NCI-H345 treated with DMSO at 0.1 percent for 48 hours (cell line): Measurements from ENCODE around the gene GDAP2.

Experiments used
- DNase-seq: peaks from one replicate; lab custom pipeline; 2025; ENCODE audit not compliant: unreplicated experiment; lab: John Stamatoyannopoulos, UW

Gene GDAP2

DNA sequence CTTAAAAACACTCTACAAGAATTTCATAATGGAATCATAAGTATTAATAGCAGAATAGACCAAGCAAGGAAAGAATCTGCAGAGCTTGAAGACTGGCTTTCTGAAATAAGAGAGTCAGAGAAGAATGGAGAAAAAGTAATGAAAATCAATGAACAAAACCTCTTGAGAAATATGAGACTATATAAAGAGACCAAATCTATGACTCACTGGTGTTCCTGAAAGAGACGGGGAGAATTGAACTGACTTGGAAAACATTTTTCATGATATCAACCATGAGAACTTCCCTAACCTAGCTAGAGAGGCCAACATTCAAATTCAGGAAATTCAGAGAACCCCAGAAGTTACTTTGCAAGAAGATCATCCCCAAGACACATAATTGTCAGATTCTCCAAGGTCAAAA lies 85.6 kb downstream of the GDAP2 start:
- no peak for DNase-seq

DNA sequence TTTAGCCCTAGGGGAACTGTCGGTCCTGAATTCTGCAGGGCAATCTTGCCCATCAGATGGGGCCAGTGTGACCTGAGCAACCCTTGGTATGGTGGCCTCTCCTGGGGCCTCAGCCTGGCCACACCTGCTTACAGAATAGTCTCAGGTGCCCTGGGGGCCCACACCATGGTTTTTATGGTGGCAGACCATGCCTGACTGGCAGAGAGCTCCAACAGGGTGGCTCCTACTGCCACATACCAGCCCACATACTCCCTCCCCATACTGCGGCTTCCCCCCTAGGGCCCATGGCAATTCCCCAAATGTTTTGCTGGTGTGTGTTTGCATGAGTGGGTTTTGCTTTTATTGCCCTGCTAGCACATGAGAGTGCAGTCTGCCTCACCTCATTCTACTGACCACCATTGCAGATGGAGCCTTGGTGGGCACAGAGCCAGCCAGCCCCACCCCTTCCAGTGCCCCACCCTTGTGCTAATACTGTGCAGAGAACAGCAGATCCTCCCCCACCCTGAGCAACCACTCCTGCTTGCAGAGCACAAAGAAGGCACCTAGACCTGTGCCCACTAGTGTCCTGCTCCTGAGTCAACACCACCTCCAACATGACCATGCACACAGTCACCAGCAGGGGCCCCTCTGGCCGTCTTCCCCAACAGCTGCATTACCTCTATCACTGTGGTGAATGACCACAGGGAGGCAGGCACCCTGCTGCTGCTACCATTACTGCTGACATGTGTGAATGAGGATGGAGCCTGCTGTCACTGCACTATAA lies 86.8 kb downstream of the GDAP2 start:
- no peak for DNase-seq

DNA sequence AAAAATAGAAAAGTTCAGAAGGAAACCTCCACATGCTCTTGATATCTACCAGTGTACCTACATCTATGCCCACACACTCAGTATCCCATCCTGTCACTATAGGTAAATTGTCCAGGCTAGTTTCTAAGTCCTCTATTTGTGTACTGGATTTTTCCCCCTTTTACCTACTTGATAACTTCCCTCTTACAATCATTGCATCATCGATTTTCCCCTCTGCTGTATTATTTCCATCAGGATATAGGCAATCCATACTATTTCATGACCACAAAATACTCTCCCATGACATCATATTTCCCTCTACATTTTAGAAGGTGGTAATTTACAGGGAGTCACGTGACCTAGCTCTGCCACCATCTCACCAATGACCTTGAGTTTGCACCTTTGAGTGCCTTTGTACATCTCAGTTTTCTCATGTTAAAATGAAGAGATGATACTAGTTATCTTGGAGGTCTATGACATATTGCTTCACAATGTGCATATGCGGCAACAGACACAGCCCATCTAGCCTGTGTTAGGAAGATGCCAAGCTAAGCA lies 88.2 kb downstream of the GDAP2 start:
- no peak for DNase-seq

DNA sequence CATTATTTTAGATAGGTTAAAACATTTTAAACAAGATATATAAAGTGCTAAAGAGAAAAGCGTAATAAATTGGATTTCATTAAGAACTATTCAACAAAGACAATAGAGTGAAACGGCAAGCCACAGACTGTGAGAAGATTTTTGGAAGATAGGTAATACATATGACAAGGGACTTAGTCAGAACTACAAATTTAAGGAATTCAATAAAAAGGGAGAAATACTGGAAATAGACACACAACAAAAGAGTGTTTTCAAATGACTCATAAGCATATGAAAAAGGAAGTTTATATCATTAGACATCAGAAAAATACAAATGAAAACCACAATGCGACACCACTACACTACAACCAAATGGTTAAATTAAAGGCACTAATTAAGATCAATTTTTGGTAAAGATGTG lies 90.5 kb downstream of the GDAP2 start:
- no peak for DNase-seq

DNA sequence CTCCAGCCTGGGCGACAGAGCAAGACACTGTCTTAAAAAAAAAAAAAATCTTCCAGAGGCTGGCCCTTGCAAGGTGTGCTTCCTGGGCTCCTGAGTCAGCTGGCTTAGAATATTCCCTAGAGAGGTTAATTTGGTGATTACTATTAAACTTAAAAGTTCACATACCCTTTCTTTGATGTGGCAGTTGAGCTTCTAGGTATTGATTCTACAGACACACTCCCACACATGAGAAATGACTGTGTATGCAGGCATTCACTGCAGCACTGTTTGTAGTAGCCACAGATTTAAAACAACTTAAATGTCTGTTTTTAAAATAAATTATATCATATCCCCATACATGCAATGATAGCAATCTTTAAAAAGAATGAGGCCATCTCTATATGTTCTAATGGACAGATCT lies 93.4 kb downstream of the GDAP2 start:
- no peak for DNase-seq

DNA sequence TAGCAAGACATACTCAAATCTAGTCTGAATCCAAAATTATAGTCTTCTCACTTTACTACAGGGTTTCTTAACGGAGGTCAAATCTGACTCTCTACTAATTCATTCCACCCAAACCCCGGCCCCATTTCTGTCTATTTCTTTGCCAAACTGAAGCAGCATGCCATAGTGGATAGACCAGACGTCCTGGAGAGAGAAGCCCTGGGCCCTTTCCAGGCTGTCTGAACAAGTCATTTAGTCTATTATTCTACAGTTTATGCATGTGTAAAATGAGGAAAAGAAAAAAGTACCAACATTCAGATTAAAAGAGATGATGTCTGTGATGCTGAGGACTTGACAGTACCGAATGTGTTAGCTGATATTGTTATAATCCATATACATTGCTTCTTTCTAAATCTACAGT lies 95.0 kb downstream of the GDAP2 start:
- no peak for DNase-seq

- DNase-seq, result no peak
Observed at GRCh38 chr1:117832453-117832852, 97.0 kb downstream of the GDAP2 start.

DNA sequence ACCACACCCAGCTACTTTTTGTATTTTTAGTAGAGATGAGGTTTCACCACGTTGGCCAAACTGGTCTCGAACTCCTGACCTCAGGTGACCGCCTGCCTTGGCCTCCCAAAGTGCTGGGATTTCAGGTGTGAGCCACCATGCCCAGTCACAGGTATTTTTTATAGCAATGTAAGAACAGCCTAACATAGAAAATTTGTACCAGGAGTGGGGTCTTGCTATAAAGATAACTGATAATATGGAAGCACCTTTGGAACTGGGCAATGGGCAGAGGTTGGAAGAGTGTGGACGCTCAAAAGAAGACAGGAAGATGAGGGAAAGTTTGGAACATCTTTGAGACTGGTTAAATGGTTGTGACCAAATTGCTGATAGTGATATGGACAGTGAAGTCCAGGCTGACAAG lies 99.2 kb downstream of the GDAP2 start:
- DNase-seq, result no peak

DNA sequence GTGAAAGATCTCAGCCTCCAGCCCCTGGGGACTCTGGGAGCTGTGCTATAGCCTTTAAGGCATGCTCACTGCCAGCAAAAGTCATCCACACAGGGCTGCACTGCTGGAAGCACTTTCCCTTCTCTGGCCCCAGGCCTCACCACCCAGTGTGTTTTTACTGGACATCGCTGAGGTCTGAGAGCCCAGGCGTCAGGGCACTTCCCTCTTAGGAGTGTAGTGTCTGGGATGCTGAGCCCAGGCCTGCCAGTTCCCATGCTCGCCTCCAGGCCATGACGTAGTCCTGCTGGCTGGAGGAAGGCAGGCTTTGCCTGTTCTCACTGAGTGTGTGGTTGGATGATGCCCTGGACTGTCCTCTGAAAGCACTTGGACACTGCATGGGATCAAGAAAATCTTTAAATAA lies 101.2 kb downstream of the GDAP2 start:
- no peak for DNase-seq

GRCh38 chr1:117826540-117827078 lies 102.8 kb downstream of the GDAP2 start:
- DNase-seq, result no peak

GRCh38 chr1:117826119-117826518 lies 103.3 kb downstream of the GDAP2 start:
- DNase-seq, result no peak

DNA sequence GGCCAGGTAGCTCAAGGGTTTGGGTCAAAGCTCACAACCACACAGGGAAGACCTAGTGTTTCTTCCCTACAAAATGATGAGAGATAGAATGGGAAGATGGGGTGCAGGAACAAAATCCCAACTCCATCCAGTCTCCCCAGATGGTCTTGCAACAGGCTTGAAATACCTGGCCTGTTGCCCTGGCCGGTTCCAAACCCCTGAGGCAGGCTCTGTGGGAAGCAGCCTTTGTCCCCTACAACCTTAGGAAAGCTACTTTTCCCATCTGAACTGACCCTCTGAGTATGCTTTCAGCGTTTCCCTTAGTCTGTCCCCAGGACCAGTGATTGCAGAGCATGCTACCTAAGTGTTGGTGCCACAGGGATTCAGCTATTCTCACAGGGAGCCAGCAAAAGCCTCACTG lies 104.0 kb downstream of the GDAP2 start:
- DNase-seq, result no peak

- DNase-seq, result no peak
Observed at GRCh38 chr1:117824616-117825015, 104.8 kb downstream of the GDAP2 start.

DNA sequence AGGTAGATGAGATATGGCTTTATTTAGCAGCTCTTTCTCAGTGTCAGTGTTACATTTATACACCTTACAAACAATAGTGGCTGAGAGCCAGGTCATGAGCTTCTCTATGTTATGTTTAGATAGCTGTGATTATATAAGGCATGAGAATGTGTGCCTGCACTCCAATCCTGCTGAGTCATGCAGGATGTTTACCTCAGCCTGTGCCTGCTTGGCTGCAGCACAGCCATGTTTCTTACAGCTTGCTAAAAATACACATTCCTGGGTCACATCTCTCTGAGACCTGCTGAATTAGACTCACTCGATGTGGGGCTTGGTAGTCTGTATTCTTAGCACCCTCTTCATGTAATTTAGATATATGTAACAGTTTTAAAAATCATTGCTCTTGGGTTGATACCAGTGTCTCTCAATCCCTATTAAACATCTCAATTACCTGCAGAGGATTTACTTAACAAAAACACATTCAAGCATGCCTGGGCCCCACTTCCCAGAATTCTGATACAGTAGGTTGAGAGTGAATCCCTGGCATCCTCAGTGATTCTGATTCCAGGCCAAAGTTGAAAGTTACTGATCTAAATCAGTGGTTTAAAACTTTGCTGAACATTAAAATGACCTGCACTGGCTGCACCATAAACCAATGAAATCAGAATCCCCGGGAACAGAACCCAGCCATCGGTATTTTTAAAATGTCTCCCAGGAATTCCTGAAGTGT lies 107.5 kb downstream of the GDAP2 start:
- no peak for DNase-seq

- no peak for DNase-seq
Observed at GRCh38 chr1:117821382-117821755, 108.1 kb downstream of the GDAP2 start.

DNA sequence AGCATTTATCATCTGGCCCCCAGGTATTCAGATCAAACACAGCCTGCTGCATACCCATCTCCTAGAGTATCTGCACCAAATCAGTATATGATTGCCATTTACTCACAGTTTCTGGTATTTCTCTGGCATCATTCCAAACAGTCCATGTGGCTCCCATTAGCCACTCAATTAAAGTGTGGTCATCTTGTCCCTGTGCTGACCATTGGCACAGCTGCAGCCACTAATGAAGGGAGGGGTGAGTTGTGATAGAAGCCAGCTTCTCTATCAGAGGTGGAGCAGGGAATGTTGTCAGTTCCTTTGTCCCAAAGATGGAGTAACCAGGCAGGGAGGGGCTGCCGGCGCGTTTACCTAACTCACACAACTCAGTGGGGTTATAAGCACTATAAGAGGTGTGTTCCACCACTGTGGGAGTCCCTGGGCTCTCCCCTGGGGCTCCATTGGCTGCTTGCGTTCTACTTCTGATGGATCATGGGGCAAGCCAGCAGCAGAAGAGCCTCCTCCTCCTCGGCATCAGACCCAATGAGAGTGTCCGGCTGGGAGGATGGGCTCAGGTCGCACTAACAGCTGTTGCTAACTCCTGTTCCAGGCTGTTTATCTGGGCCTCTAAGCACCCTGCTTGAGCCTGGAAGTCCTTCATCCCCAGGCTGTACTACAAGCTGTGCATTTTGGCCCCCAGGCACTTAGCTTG lies 108.6 kb downstream of the GDAP2 start:
- no peak for DNase-seq

- no peak for DNase-seq
Observed at GRCh38 chr1:117820096-117820495, 109.3 kb downstream of the GDAP2 start.

- DNase-seq, result no peak
Observed at GRCh38 chr1:117819301-117819700, 110.1 kb downstream of the GDAP2 start.

GRCh38 chr1:117818456-117818855 lies 111.0 kb downstream of the GDAP2 start:
- DNase-seq, result no peak

DNA sequence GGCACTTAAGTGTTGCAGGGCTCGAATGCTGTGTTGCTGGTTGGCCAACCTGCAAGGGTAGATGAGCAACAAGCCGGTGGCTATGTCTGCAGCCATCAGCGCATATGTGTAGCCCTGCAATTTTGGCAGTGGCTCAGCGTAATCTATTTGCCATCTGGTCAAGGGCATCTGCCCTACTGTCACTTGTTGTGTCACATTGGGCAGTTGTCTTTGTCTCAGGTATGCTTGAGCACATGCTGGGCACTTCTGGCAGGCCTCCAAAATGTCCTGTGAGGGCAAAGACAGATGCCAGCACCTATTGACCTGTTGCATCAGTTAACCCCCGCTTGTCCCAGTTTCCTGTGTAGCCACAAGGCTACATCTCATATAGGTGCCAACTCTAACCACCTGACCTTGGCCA lies 111.8 kb downstream of the GDAP2 start:
- no peak for DNase-seq

- DNase-seq, result no peak
Observed at GRCh38 chr1:117815926-117816325, 113.5 kb downstream of the GDAP2 start.
